K562 (cell line): ENCODE measurements around the gene SPTA1. TPM values are rescaled to one million over a fixed set of nuclear protein-coding genes. Genes with fewer than 3 reads are reported as not detected.

Experiments used
- RAD21 ChIP-seq, 2 experiments: fragments of 250-450 bp in 1 of 2; fragments of 450-650 bp in 1 of 2; sonication (Bioruptor Pico) in 1 of 2; formaldehyde crosslinking in 1 of 2; IDR thresholded peaks in 1 of 2; conservative IDR thresholded peaks in 1 of 2; 2 replicates each; pipeline versions ENCODE4 v1.4.0 to v1.8.0; 2020 to 2022; ENCODE audit warnings: mild to moderate bottlenecking in 2 of 2, moderate library complexity in 1 of 2
- REST ChIP-seq, 2 experiments: fragments of 450-650 bp; formaldehyde crosslinking in 1 of 2; IDR thresholded peaks; 2 replicates each; pipeline versions ENCODE4 v1.4.0 to v1.6.1; 2014 to 2020; ENCODE audit warnings: mild to moderate bottlenecking in 2 of 2, borderline replicate concordance in 1 of 2, low read depth in 1 of 2
- STAG1 ChIP-seq: sonication (generic); formaldehyde crosslinking; IDR thresholded peaks from 2 replicates; pipeline ENCODE4 v1.5.0; 2020; ENCODE audit warnings: missing genetic modification reagents, borderline replicate concordance
- ZNF354B ChIP-seq: fragments of 250-450 bp; sonication (Bioruptor Pico); IDR thresholded peaks from 2 replicates; pipeline ENCODE4 v1.4.0; 2020
- polyA plus RNA-seq, 8 experiments: library from polyadenylated mRNA; depleted of rRNA in 4 of 8; stranded (reverse) in 5 of 8; unstranded in 3 of 8; fragments of >200 nt; fragmentation: Nextera tagmentation in 2 of 8; fragmentation: Illumina TruSeq in 1 of 8; extraction: Ambion mirVana in 2 of 8; extraction: Trizol in 1 of 8; gene quantifications; 2 replicates each; pipeline versions ENCODE4 v1.2.1 to v1.2.3, GENCODE V29; 2011 to 2014; ENCODE audit warnings: inconsistent platforms in 1 of 8, missing spikeins in 1 of 8
- total RNA-seq, 7 experiments: library from RNA; depleted of rRNA in 6 of 7; stranded (reverse); fragments of >200 nt in 6 of 7; fragmentation: Illumina TruSeq in 2 of 7; extraction: Trizol in 2 of 7; gene quantifications; 2 replicates each; pipeline versions ENCODE4 v1.2.1 to v1.2.3, GENCODE V29; 2011 to 2021; ENCODE audit warnings: low replicate concordance in 1 of 7

SPTA1 gene
- total and polyA plus RNA-seq, 9 of the 15 experiments (the other 6 are each of a cell fraction or from before 2014, with no cell fraction given): 11.0 to 62.1 (median 45.9) TPM

GRCh38 chr1:158654571-158654970, 31.9 kb downstream of the SPTA1 start (continued):
- TF ChIP-seq REST (IDR thresholded peaks at IDR 0.05; ENCODE audit: borderline replicate concordance) (peak; percentile 30; the same call in 1 of the 2 replicates), REST (CRISPR knock-in tag; IDR thresholded peaks at IDR 0.05; ENCODE audit: low read depth) (no peak), RAD21 (CRISPR knock-in tag; conservative IDR thresholded peaks at IDR 0.05 in 1 of 2, IDR thresholded peaks at IDR 0.05 in 1 of 2) (peak; percentile 30 to 47; a peak in 3 of 4 replicates), STAG1 (CRISPR knock-in tag) (no peak), ZNF354B (no peak)
